GM12878 (cell line): ENCODE data around the gene POU2F1. TPM values are rescaled to one million over a fixed set of nuclear protein-coding genes. Genes with fewer than 3 reads are reported as not detected.
A peak's percentile ranks its signal among the peaks of the same experiment; 100 is the strongest.

ENCODE experiments used
- ATAC-seq: fragments of 200-7000 bp; cut with Tn5 transposase; 3 replicates; pipeline ENCODE4 v1.9.1; 2020; ENCODE audit warnings: mild to moderate bottlenecking, moderate library complexity
- BruUV-seq: library from RNA; stranded (reverse); fragments of 400-500 nt; replicated peaks from 2 replicates; lab custom pipeline; 2021; lab: Mats Ljungman, UMichigan
- CTCF ChIA-PET: fragments of 300-600 bp; sonication (Branson Sonifier 250); formaldehyde crosslinking; extraction: SDS; loops from one replicate; lab custom pipeline; 2021; ENCODE audit warnings: inconsistent platforms; lab: Yijun Ruan, JAX
- POLR2A ChIA-PET: fragments of 350-600 bp; formaldehyde crosslinking; extraction: SDS; loops from one replicate; lab custom pipeline; 2021; ENCODE audit warnings: inconsistent platforms; lab: Charles Lee
- RAD21 ChIA-PET: fragments of 300-600 bp; sonication (Branson Sonifier 250); formaldehyde crosslinking; loops from one replicate; lab custom pipeline; 2023; ENCODE audit warnings: antibody characterized with exemption; ENCODE audit not compliant: unreplicated experiment; lab: Charles Lee
- SMC1A ChIA-PET: fragments of 300-600 bp; sonication (Branson Sonifier 250); formaldehyde crosslinking; loops from one replicate; lab custom pipeline; 2023; ENCODE audit not compliant: unreplicated experiment, uncharacterized antibody; lab: Charles Lee
- DNase-seq: peaks from one replicate; pipeline ENCODE4 v3.0.0-alpha.2; 2011; ENCODE audit warnings: low read depth, low spot score
- FAIRE-seq: peaks from 3 replicates; lab custom pipeline; 2011; peaks lifted over from hg19 to GRCh38; lab: Jason Lieb, UNC
- H2AFZ ChIP-seq: 2 replicates; pipeline ENCODE4 v1.6.0; 2011; ENCODE audit warnings: low read depth, low read length, control low read depth; ENCODE audit not compliant: control insufficient read depth
- H3K27ac ChIP-seq: 2 replicates; pipeline ENCODE4 v1.5.1; 2011; ENCODE audit warnings: control low read depth; ENCODE audit not compliant: control insufficient read depth, insufficient read depth
- H3K27me3 ChIP-seq, 2 experiments: replicated peaks in 1 of 2; 2 replicates each; pipeline versions ENCODE4 v1.6.0 to v1.6.1; 2011; ENCODE audit warnings: low read length in 1 of 2; ENCODE audit not compliant: control insufficient read depth in 2 of 2, insufficient read depth in 2 of 2
- H3K36me3 ChIP-seq, 2 experiments: 2 replicates each; pipeline ENCODE4 v1.5.1; 2011; ENCODE audit warnings: low read length in 1 of 2; ENCODE audit not compliant: control insufficient read depth in 2 of 2, insufficient read depth in 2 of 2
- H3K4me1 ChIP-seq: 2 replicates; pipeline ENCODE4 v1.6.1; 2011; ENCODE audit warnings: mild to moderate bottlenecking, low read length, moderate library complexity, mixed read lengths; ENCODE audit not compliant: control insufficient read depth, insufficient read depth
- H3K4me2 ChIP-seq: 2 replicates; pipeline ENCODE4 v1.6.0; 2011; ENCODE audit warnings: control low read depth; ENCODE audit not compliant: control insufficient read depth, insufficient read depth
- H3K4me3 ChIP-seq: fragments of 200-600 bp; sonication (generic); 2 replicates; pipeline ENCODE4 v1.5.1; 2016
- H3K79me2 ChIP-seq: 2 replicates; pipeline ENCODE4 v1.6.0; 2011; ENCODE audit warnings: low read length; ENCODE audit not compliant: control insufficient read depth, insufficient read depth
- H3K9ac ChIP-seq: 2 replicates; pipeline ENCODE4 v1.8.0; 2011; ENCODE audit warnings: low read length, control low read depth, mixed read lengths; ENCODE audit not compliant: control insufficient read depth, insufficient read depth
- H3K9me3 ChIP-seq: replicated peaks from 3 replicates; pipeline ENCODE4 v1.5.1; 2011; ENCODE audit warnings: mild to moderate bottlenecking, low read length; ENCODE audit not compliant: control insufficient read depth, insufficient read depth
- H4K20me1 ChIP-seq: 2 replicates; pipeline ENCODE4 v1.6.0; 2011; ENCODE audit not compliant: control insufficient read depth, insufficient read depth
- ASH2L ChIP-seq: fragments of 300-600, 200-600 bp; sonication (generic); IDR thresholded peaks from 2 replicates; pipeline ENCODE4 v1.6.1; 2017; ENCODE audit warnings: low read depth, mild to moderate bottlenecking, borderline replicate concordance
- EP300 ChIP-seq, 2 experiments: fragments of 150-350 bp in 1 of 2; IDR thresholded peaks; 2 replicates each; pipeline ENCODE4 v1.6.1; 2011 to 2012; ENCODE audit warnings: low read depth in 2 of 2, low read length in 2 of 2, borderline replicate concordance in 1 of 2, improper control_type of control experiment in 1 of 2, inconsistent platforms in 1 of 2; ENCODE audit not compliant: control insufficient read depth in 1 of 2
- NFIC ChIP-seq: IDR thresholded peaks from 2 replicates; pipeline ENCODE4 v1.6.1; 2012; ENCODE audit warnings: low read depth, mild to moderate bottlenecking, inconsistent platforms, low read length, moderate library complexity
- PAX5 ChIP-seq: IDR thresholded peaks from 2 replicates; pipeline ENCODE4 v1.6.1; 2011; ENCODE audit warnings: low read depth, low read length, borderline replicate concordance
- RBBP5 ChIP-seq: fragments of 200-600 bp; sonication (generic); conservative IDR thresholded peaks from 2 replicates; pipeline ENCODE4 v1.6.1; 2016
- SP1 ChIP-seq: IDR thresholded peaks from one replicate; pipeline ENCODE4 v1.6.1; 2011; ENCODE audit warnings: low read depth, low read length
- WGBS: methylation state at CpG from one replicate; pipeline ENCODE4 v1.1.6; 2016; ENCODE audit warnings: low lambda C conversion rate; ENCODE audit not compliant: insufficient replicate concordance, insufficient coverage; ENCODE audit errors: missing lambda C conversion rate; 5-methylcytosine and 5-hydroxymethylcytosine counted together
- in situ Hi-C: fragments of 300-500 bp; cut with MboI; formaldehyde crosslinking; loops from 9 replicates; pipeline ENCODE4 v1.14.3; 2018; ENCODE audit warnings: mixed read lengths
- intact Hi-C: fragments of 100-400 bp; cut with micrococcal nuclease; formaldehyde crosslinking; loops from one replicate; pipeline ENCODE4 v1.14.2; 2022; ENCODE audit not compliant: unreplicated experiment
- polyA plus RNA-seq, 11 experiments: library from polyadenylated mRNA; depleted of rRNA in 4 of 11; unstranded in 6 of 11; stranded (reverse) in 5 of 11; fragments of >200 nt; fragmentation: Nextera tagmentation in 4 of 11; fragmentation: Illumina TruSeq in 1 of 11; extraction: Ambion mirVana in 4 of 11; extraction: Trizol in 1 of 11; gene quantifications; 1 replicate in 1 of 11; 2 replicates in 10 of 11; pipeline versions ENCODE4 v1.2.1 to v1.2.3, GENCODE V29; 2011 to 2016; ENCODE audit warnings: inconsistent platforms in 2 of 11, missing spikeins in 2 of 11, low read depth in 1 of 11
- total RNA-seq, 4 experiments: library from RNA; depleted of rRNA in 3 of 4; stranded (reverse); fragments of >200 nt in 3 of 4; fragmentation: Illumina TruSeq in 1 of 4; extraction: Trizol in 1 of 4; gene quantifications; 2 replicates each; pipeline versions ENCODE4 v1.2.1 to v1.2.3, GENCODE V29; 2013 to 2021
- TF ChIP-seq, protein P1 (sequence below): fragments of 450-650 bp; IDR thresholded peaks from 2 replicates; pipeline ENCODE4 v1.6.1; 2017; ENCODE audit warnings: mild to moderate bottlenecking, moderate library complexity
- TF ChIP-seq, protein P2 (sequence below): IDR thresholded peaks from 2 replicates; pipeline ENCODE4 v1.6.1; 2011; ENCODE audit warnings: mild to moderate bottlenecking, low read depth, low read length, moderate library complexity; ENCODE audit not compliant: insufficient replicate concordance

Gene POU2F1
- total and polyA plus RNA-seq, 10 of the 15 experiments (the other 5 are each of a cell fraction or from before 2014, with no cell fraction given), result 2.5 to 21.7 (median 12.5) TPM

DNA sequence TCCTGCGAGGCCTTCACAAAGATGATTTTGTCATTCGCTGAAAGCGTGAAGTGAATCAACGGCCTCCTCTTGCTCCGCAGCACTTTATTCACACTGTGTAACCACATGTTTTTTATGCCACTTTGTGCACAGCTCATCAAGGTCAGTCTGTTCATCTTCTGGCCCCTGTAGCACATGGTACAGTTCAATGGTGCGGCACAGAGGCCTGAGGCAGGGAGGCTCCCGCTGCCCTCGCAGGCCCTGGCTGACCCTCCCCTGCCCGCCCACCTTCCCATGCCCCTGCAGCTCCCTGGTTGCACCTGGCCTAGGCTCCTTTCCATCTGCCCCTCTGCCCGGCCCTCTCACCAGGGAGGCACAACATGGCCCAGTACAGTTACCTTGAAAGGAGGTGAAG lies 210.2 kb downstream of the POU2F1 start:
- Histone ChIP-seq H3K9ac (no peak overlapping the region), H3K4me3 (no peak overlapping the region), H3K9me3 (no peaks in the 10 kb centered on the region; the same call in 2 of the 3 replicates), H4K20me1 (no peaks in the 10 kb centered on the region), H3K27me3 (no peaks in the 10 kb centered on the region), H3K36me3 (no peaks in the 10 kb centered on the region; a peak in 1 of 4 replicates), H3K27ac (no peak overlapping the region), H3K4me1 (peaks cover 27% of the 10 kb centered on the region), H3K79me2 (no peaks in the 10 kb centered on the region), H2AFZ (peak overlapping the region; percentile 59; the same call in 1 of the 2 replicates), H3K4me2 (peak overlapping the region; percentile 41; the same call in 1 of the 2 replicates)
- no peak for DNase-seq
- no peak for FAIRE-seq
- TF ChIP-seq EP300 (IDR thresholded peaks at IDR 0.05; ENCODE audit: borderline replicate concordance in 1 of 2, control insufficient read depth in 1 of 2, low read depth in 2 of 2, low read length in 2 of 2) (no peak), RBBP5 (no peak), ASH2L (no peak), SP1 (no peak), NFIC (no peak)
- intact Hi-C loops, result no loop called here
- peak; percentile 15; the same call in 2 of the 3 replicates for ATAC-seq
- POLR2A ChIA-PET, result no interaction called here
- SMC1A ChIA-PET, result interaction anchor here (0.6 kb wide), 1 partner anchor 163 kb away, joined by 5 read pairs; no protein-coding TSS in a partner anchor
- WGBS, result 19% methylated on average over 10 of the region's 10 CpGs
- in situ Hi-C loops, result no loop called here
- CTCF ChIA-PET, result interaction anchor here (0.7 to 2.4 kb wide), 4 partner anchors 102 to 257 kb away, joined by 3 to 8 read pairs (median 4); no protein-coding TSS in a partner anchor
- RAD21 ChIA-PET, result interaction anchor here (0.6 to 1.4 kb wide), 4 partner anchors 163 to 372 kb away, joined by 3 to 4 read pairs (median 3); no protein-coding TSS in a partner anchor
- no TSS peak for BruUV-seq

DNA sequence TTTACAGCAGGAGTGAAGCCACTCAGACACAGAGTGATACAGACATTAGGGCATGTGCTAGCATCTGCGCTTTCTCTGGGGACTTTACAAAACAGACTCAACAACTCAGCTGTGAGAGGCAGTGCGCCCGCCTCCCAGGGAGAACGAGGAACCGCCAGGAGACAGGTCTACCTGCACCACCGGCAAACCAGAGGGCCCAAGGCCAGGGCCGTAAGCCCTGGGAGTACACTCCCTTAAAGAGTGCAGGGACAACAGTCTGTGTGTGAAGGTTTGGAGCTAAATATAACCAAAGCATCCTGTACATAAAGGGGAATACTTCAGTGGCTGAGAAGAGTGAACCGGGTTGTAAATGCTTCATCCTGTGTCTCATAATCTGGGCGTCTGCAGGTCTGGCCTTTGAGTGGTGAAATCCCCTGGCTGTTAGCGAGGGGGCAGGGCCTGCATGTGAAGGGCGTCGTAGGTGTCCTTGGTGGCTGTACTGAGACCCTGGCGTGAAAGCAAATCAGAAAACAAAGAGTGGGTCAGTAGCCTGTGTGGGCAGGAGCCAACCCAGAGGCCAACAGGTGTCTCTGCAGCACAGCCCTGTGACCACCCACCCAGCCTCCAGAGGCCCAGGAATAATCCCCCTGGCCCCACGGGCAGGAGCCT lies 210.7 kb downstream of the POU2F1 start:
- ChIA-PET SMC1A (interaction anchor here (1.2 kb wide), 1 partner anchor 16 kb away, joined by 3 read pairs; no protein-coding TSS in a partner anchor), POLR2A (no interaction called here), RAD21 (interaction anchor here (1.0 to 1.4 kb wide), 4 partner anchors 25 to 372 kb away, joined by 3 to 5 read pairs (median 4); no protein-coding TSS in a partner anchor), CTCF (interaction anchor here (0.6 to 2.4 kb wide), 5 partner anchors 102 to 314 kb away, joined by 3 to 8 read pairs (median 3); no protein-coding TSS in a partner anchor)
- H3K4me3 ChIP-seq, result no peak overlapping the region
- H3K27ac ChIP-seq, result no peak overlapping the region
- no peaks in the 10 kb centered on the region for H4K20me1 ChIP-seq
- H3K79me2 ChIP-seq, result no peaks in the 10 kb centered on the region
- intact Hi-C loops, result no loop called here
- BruUV-seq, result no TSS peak
- no peak overlapping the region for H3K4me2 ChIP-seq
- peak; percentile 11 for ATAC-seq
- no peak for DNase-seq
- FAIRE-seq, result no peak
- H3K36me3 ChIP-seq, result no peaks in the 10 kb centered on the region; a peak in 1 of 4 replicates
- H3K9ac ChIP-seq, result no peak overlapping the region
- in situ Hi-C loops, result no loop called here
- WGBS, result 26% methylated on average over 14 of the region's 14 CpGs
- no peaks in the 10 kb centered on the region; the same call in 2 of the 3 replicates for H3K9me3 ChIP-seq
- peak overlapping the region; percentile 59 for H2AFZ ChIP-seq
- no peaks in the 10 kb centered on the region for H3K27me3 ChIP-seq
- peaks cover 27% of the 10 kb centered on the region for H3K4me1 ChIP-seq
- TF ChIP-seq, protein P1, sequence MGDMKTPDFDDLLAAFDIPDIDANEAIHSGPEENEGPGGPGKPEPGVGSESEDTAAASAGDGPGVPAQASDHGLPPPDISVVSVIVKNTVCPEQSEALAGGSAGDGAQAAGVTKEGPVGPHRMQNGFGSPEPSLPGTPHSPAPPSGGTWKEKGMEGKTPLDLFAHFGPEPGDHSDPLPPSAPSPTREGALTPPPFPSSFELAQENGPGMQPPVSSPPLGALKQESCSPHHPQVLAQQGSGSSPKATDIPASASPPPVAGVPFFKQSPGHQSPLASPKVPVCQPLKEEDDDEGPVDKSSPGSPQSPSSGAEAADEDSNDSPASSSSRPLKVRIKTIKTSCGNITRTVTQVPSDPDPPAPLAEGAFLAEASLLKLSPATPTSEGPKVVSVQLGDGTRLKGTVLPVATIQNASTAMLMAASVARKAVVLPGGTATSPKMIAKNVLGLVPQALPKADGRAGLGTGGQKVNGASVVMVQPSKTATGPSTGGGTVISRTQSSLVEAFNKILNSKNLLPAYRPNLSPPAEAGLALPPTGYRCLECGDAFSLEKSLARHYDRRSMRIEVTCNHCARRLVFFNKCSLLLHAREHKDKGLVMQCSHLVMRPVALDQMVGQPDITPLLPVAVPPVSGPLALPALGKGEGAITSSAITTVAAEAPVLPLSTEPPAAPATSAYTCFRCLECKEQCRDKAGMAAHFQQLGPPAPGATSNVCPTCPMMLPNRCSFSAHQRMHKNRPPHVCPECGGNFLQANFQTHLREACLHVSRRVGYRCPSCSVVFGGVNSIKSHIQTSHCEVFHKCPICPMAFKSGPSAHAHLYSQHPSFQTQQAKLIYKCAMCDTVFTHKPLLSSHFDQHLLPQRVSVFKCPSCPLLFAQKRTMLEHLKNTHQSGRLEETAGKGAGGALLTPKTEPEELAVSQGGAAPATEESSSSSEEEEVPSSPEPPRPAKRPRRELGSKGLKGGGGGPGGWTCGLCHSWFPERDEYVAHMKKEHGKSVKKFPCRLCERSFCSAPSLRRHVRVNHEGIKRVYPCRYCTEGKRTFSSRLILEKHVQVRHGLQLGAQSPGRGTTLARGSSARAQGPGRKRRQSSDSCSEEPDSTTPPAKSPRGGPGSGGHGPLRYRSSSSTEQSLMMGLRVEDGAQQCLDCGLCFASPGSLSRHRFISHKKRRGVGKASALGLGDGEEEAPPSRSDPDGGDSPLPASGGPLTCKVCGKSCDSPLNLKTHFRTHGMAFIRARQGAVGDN, result no peak
- TF ChIP-seq PAX5, result no peak
- TF ChIP-seq, protein P2, sequence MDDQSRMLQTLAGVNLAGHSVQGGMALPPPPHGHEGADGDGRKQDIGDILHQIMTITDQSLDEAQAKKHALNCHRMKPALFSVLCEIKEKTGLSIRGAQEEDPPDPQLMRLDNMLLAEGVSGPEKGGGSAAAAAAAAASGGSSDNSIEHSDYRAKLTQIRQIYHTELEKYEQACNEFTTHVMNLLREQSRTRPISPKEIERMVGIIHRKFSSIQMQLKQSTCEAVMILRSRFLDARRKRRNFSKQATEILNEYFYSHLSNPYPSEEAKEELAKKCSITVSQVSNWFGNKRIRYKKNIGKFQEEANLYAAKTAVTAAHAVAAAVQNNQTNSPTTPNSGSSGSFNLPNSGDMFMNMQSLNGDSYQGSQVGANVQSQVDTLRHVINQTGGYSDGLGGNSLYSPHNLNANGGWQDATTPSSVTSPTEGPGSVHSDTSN, result peak; percentile 30
